GM23248 (cell line): ENCODE data around the gene GLUD2.

ENCODE experiments used
- EZH2 ChIP-seq: fragments of 200-600 bp; sonication (generic); IDR thresholded peaks from 2 replicates; pipeline ENCODE4 v1.6.1; 2018; ENCODE audit warnings: antibody characterized with exemption, mild to moderate bottlenecking; ENCODE audit not compliant: insufficient read depth, poor library complexity, severe bottlenecking
- EZH2phosphoT487 ChIP-seq: fragments of 200-600 bp; sonication (generic); IDR thresholded peaks from 2 replicates; pipeline ENCODE4 v1.6.1; 2018; ENCODE audit warnings: antibody characterized with exemption, moderate library complexity, mild to moderate bottlenecking, low read depth; ENCODE audit not compliant: insufficient read depth

DNA sequence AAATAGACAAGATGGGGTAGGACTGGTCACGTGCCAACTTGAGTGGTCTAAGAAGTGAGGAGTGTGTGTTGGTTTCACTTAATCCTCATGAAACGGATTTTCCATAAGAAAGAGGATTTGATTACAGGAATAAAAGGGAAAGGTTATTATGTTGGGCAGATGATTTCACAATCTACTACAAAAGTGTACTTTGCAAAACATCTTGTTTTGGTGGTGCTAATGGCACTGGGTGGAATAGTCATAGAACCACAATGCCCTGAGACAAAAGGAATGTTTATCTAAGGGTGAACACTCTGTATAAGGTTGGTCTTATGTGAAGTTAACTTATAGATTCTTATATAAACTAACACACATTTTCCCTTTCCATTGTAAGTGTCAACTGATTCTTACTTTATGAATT, 45.6 kb downstream of the GLUD2 start:
- TF ChIP-seq EZH2 (no peak), EZH2phosphoT487 (no peak)
